SU-DHL-6 (cell line): ENCODE data around the gene PCF11.

Source experiments
- H2AFZ ChIP-seq: fragments of 200-600 bp; sonication (generic); 2 replicates; pipeline ENCODE4 v1.6.1; 2014; ENCODE audit warnings: low read depth, mild to moderate bottlenecking, moderate library complexity, mixed read lengths, antibody characterized with exemption, low read length; ENCODE audit not compliant: severe bottlenecking
- H3F3A ChIP-seq: fragments of 200-600 bp; shearing (Covaris generic); 2 replicates; pipeline ENCODE4 v1.6.0; 2016; ENCODE audit warnings: antibody characterized with exemption, mild to moderate bottlenecking; ENCODE audit not compliant: insufficient read depth
- H3K27ac ChIP-seq: fragments of 200-600 bp; sonication (generic); 2 replicates; pipeline ENCODE4 v1.5.1; 2016; ENCODE audit warnings: low read depth, mild to moderate bottlenecking, low read length, moderate library complexity, mixed read lengths
- H3K27me3 ChIP-seq: fragments of 200-600 bp; sonication (generic), shearing (Covaris generic); 2 replicates; pipeline ENCODE4 v1.6.0; 2014; ENCODE audit warnings: mild to moderate bottlenecking, low read length
- H3K36me3 ChIP-seq: fragments of 200-600 bp; sonication (generic); 2 replicates; pipeline ENCODE4 v1.6.1; 2014; ENCODE audit warnings: mild to moderate bottlenecking, low read length, mixed read lengths
- H3K4me2 ChIP-seq: fragments of 300-600, 200-600 bp; shearing (Covaris generic), sonication (generic); 2 replicates; pipeline ENCODE4 v1.6.0; 2014; ENCODE audit warnings: low read length, low read depth, mild to moderate bottlenecking; ENCODE audit not compliant: poor library complexity, severe bottlenecking
- H3K4me3 ChIP-seq: fragments of 200-600 bp; sonication (generic); 2 replicates; pipeline ENCODE4 v1.5.1; 2014; ENCODE audit warnings: antibody characterized with exemption, low read length, mild to moderate bottlenecking, mixed read lengths; ENCODE audit not compliant: insufficient read depth, poor library complexity, severe bottlenecking
- H3K79me2 ChIP-seq: fragments of 200-600 bp; sonication (generic); 2 replicates; pipeline ENCODE4 v1.6.1; 2014; ENCODE audit warnings: mild to moderate bottlenecking, low read length, moderate library complexity; ENCODE audit not compliant: insufficient read depth
- H3K9ac ChIP-seq: fragments of 200-600 bp; sonication (generic); 2 replicates; pipeline ENCODE4 v1.7.0; 2014; ENCODE audit warnings: mild to moderate bottlenecking, low read length
- H3K9me2 ChIP-seq: fragments of 200-600 bp; sonication (generic); replicated peaks from 2 replicates; pipeline ENCODE4 v1.6.1; 2014; ENCODE audit warnings: low read length; ENCODE audit not compliant: insufficient read depth
- H3K9me3 ChIP-seq: fragments of 200-600 bp; sonication (generic); 2 replicates; pipeline ENCODE4 v1.6.1; 2014; ENCODE audit warnings: low read length, mixed read lengths; ENCODE audit not compliant: insufficient read depth
- H4K20me1 ChIP-seq: fragments of 200-600 bp; sonication (generic); 2 replicates; pipeline ENCODE4 v1.6.1; 2014; ENCODE audit warnings: low read depth, mild to moderate bottlenecking, antibody characterized with exemption, low read length, moderate library complexity, mixed read lengths
- EZH2phosphoT487 ChIP-seq: fragments of 200-600 bp; sonication (generic), shearing (Covaris generic); conservative IDR thresholded peaks from 2 replicates; pipeline ENCODE4 v1.6.1; 2018; ENCODE audit warnings: mild to moderate bottlenecking, antibody characterized with exemption, low read length, moderate library complexity, mixed read lengths
- TF ChIP-seq, protein P1 (sequence below): fragments of 200-600 bp; sonication (generic); IDR thresholded peaks from one replicate; pipeline ENCODE4 v1.5.1; 2017; ENCODE audit warnings: antibody characterized with exemption, mild to moderate bottlenecking, low read length, moderate library complexity; ENCODE audit not compliant: insufficient read depth, poor library complexity, severe bottlenecking

The PCF11 gene

GRCh38 chr11:83185767-83186166 is 28.8 kb downstream of the PCF11 start:
- H4K20me1 ChIP-seq = peaks cover 30% of the 10 kb centered on the region

GRCh38 chr11:83187465-83187864 is 30.5 kb downstream of the PCF11 start:
- no peaks in the 10 kb centered on the region for H3K27me3 ChIP-seq
- H3K4me2 ChIP-seq = no peak overlapping the region
- H3K4me3 ChIP-seq = no peak overlapping the region
- H2AFZ ChIP-seq = no peak overlapping the region
- peaks cover 18% of the 10 kb centered on the region for H4K20me1 ChIP-seq
- peaks cover 10% of the 10 kb centered on the region for H3K79me2 ChIP-seq
- H3K27ac ChIP-seq = no peak overlapping the region
- H3K36me3 ChIP-seq = peaks cover 36% of the 10 kb centered on the region
- no peak for TF ChIP-seq EZH2phosphoT487
- TF ChIP-seq, protein P1, sequence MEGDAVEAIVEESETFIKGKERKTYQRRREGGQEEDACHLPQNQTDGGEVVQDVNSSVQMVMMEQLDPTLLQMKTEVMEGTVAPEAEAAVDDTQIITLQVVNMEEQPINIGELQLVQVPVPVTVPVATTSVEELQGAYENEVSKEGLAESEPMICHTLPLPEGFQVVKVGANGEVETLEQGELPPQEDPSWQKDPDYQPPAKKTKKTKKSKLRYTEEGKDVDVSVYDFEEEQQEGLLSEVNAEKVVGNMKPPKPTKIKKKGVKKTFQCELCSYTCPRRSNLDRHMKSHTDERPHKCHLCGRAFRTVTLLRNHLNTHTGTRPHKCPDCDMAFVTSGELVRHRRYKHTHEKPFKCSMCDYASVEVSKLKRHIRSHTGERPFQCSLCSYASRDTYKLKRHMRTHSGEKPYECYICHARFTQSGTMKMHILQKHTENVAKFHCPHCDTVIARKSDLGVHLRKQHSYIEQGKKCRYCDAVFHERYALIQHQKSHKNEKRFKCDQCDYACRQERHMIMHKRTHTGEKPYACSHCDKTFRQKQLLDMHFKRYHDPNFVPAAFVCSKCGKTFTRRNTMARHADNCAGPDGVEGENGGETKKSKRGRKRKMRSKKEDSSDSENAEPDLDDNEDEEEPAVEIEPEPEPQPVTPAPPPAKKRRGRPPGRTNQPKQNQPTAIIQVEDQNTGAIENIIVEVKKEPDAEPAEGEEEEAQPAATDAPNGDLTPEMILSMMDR = no peak
- H3K9ac ChIP-seq = no peak overlapping the region
- H3K9me2 ChIP-seq = no peaks in the 10 kb centered on the region
- no peaks in the 10 kb centered on the region for H3K9me3 ChIP-seq
- H3F3A ChIP-seq = peaks cover 63% of the 10 kb centered on the region

More at GRCh38 chr11:83185767-83186166, 28.8 kb downstream of the PCF11 start:
- no peaks in the 10 kb centered on the region for H3K9me2 ChIP-seq
- peaks cover 80% of the 10 kb centered on the region for H3F3A ChIP-seq
- H2AFZ ChIP-seq = no peak overlapping the region
- no peak overlapping the region for H3K27ac ChIP-seq
- H3K36me3 ChIP-seq = peaks cover 49% of the 10 kb centered on the region
- H3K9me3 ChIP-seq = no peaks in the 10 kb centered on the region
- H3K27me3 ChIP-seq = no peaks in the 10 kb centered on the region
- H3K4me3 ChIP-seq = no peak overlapping the region
- H3K9ac ChIP-seq = no peak overlapping the region
- H3K4me2 ChIP-seq = no peak overlapping the region
- no peak for TF ChIP-seq EZH2phosphoT487
- TF ChIP-seq, protein P1 = no peak
- peaks cover 7% of the 10 kb centered on the region; the same call in 1 of the 2 replicates for H3K79me2 ChIP-seq

DNA sequence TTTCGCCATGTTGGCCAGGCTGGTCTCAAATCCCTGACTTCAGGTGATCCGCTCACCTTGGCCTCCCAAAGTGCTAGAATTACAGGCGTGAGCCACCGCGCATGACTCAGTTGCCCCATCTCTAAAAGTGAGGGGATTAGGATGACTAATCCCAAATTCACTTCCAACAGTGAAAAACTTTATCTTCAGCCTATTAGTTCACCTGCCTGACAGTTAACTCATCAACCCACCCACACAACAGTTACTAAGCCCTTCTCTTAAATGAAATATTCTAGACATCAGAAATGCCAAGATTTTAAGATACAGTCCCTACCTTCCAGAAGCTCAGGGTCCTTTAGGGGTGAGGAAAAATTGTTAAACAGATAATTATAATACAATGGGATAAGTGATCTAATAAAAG is 34.6 kb downstream of the PCF11 start:
- no peaks in the 10 kb centered on the region for H3K9me3 ChIP-seq
- no peak overlapping the region for H3K27ac ChIP-seq
- peaks cover 3% of the 10 kb centered on the region for H3K36me3 ChIP-seq
- no peak overlapping the region for H3K9ac ChIP-seq
- TF ChIP-seq, protein P1 = no peak
- no peak for TF ChIP-seq EZH2phosphoT487
- H3F3A ChIP-seq = peaks cover 29% of the 10 kb centered on the region
- H3K9me2 ChIP-seq = no peaks in the 10 kb centered on the region
- no peak overlapping the region for H3K4me2 ChIP-seq
- 0 out of 2 replicates have a peak, but pooled peaks cover 3% of the 10 kb centered on the region for H4K20me1 ChIP-seq
- H3K79me2 ChIP-seq = peaks cover 19% of the 10 kb centered on the region
- no peak overlapping the region for H2AFZ ChIP-seq
- no peaks in the 10 kb centered on the region for H3K27me3 ChIP-seq
- no peak overlapping the region for H3K4me3 ChIP-seq
